HG02970 (cell line): ENCODE measurements around the gene ATP6V0A1.
"Not testable (repeated sequence)": the region's sequence is repeated elsewhere in the genome, so short reads cannot be mapped to it uniquely, and the experiment has no call there.

Experiments used
- ATAC-seq: cut with Tn5 transposase; IDR thresholded peaks from one replicate; pipeline ENCODE4 v1.9.1; 2021; ENCODE audit warnings: mild to moderate bottlenecking, moderate library complexity, moderate number of reproducible peaks; ENCODE audit not compliant: unreplicated experiment, low FRiP score

Gene ATP6V0A1

GRCh38 chr17:42554250-42555121 lies 95.8 kb downstream of the ATP6V0A1 start:
- no peak for ATAC-seq

- no peak for ATAC-seq
These were observed 96.5 kb downstream of the ATP6V0A1 start for GRCh38 chr17:42555122-42555622.

- ATAC-seq, result not testable (repeated sequence)
These were observed 97.4 kb downstream of the ATP6V0A1 start for GRCh38 chr17:42555961-42556617.

GRCh38 chr17:42559075-42559474 lies 100.4 kb downstream of the ATP6V0A1 start:
- ATAC-seq, result no peak

GRCh38 chr17:42560246-42560645 lies 101.6 kb downstream of the ATP6V0A1 start:
- ATAC-seq, result no peak

GRCh38 chr17:42561897-42562387 lies 103.3 kb downstream of the ATP6V0A1 start, which contains the start of gene COASY:
Gene COASY (plus strand): TSS chr17:42562148. CDS start chr17:42562623, 475 bp downstream.
- no peak for ATAC-seq

GRCh38 chr17:42562388-42563142 lies 103.9 kb downstream of the ATP6V0A1 start:
- no peak for ATAC-seq

GRCh38 chr17:42563143-42563509 lies 104.4 kb downstream of the ATP6V0A1 start:
- no peak for ATAC-seq

- ATAC-seq, result no peak
These were observed 104.9 kb downstream of the ATP6V0A1 start for GRCh38 chr17:42563543-42563942.

- no peak for ATAC-seq
These were observed 105.3 kb downstream of the ATP6V0A1 start for GRCh38 chr17:42563950-42564349.

- ATAC-seq, result no peak
These were observed 106.3 kb downstream of the ATP6V0A1 start for GRCh38 chr17:42564815-42565522.

GRCh38 chr17:42565523-42566214 lies 107.0 kb downstream of the ATP6V0A1 start:
- no peak for ATAC-seq

GRCh38 chr17:42566215-42566882 lies 107.7 kb downstream of the ATP6V0A1 start:
- ATAC-seq, result no peak

- peak; percentile 74 for ATAC-seq
These were observed 108.3 kb downstream of the ATP6V0A1 start, which contains the start of gene MLX for GRCh38 chr17:42566883-42567573. Gene MLX (plus strand): TSS chr17:42567100. CDS start chr17:42567125, 25 bp downstream.

- no peak for ATAC-seq
These were observed 109.8 kb downstream of the ATP6V0A1 start for GRCh38 chr17:42568341-42569111.

GRCh38 chr17:42571435-42572225 lies 113.0 kb downstream of the ATP6V0A1 start:
- no peak for ATAC-seq
